IPS-18a (cell line): ENCODE results near the gene PLD1.

ENCODE experiments used
- H3K27ac ChIP-seq: one replicate; pipeline ENCODE4 v1.5.1; 2013; ENCODE audit warnings: low read length
- H3K27me3 ChIP-seq: one replicate; pipeline ENCODE4 v1.6.1; 2013; ENCODE audit warnings: mild to moderate bottlenecking, low read length; ENCODE audit not compliant: control insufficient read depth, insufficient read depth
- H3K36me3 ChIP-seq: one replicate; pipeline ENCODE4 v1.6.1; 2013; ENCODE audit warnings: low read depth, low read length; ENCODE audit not compliant: control insufficient read depth
- H3K4me1 ChIP-seq: one replicate; pipeline ENCODE4 v1.6.1; 2013; ENCODE audit warnings: low read depth, low read length; ENCODE audit not compliant: control insufficient read depth
- H3K4me3 ChIP-seq: one replicate; pipeline ENCODE4 v1.5.1; 2013; ENCODE audit warnings: low read length
- H3K9ac ChIP-seq: one replicate; pipeline ENCODE4 v1.6.1; 2013; ENCODE audit warnings: mild to moderate bottlenecking, low read length, moderate library complexity
- H3K9me3 ChIP-seq: one replicate; pipeline ENCODE4 v1.6.1; 2013; ENCODE audit warnings: low read depth, low read length; ENCODE audit not compliant: control insufficient read depth

Gene PLD1

DNA sequence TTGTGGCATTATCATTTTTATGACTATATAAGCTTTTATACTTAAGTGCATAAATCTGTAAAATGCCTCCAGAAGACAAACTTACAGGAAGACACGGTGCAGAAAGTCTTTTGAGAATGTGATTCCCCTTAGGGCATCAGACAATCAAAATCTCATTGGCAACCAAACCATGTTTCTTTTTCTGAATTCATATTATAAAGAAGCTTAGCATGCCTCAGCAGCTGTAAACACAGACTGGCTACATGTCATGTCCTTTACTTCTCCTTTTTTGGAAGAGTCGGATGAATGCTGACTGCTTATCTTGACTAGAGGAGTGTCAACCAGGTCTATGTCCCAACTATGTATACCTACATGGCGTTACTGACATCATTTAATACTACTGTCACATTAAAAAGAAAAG is 150.1 kb downstream of the PLD1 start:
- H3K4me1 ChIP-seq: no peaks in the 10 kb centered on the region
- H3K4me3 ChIP-seq: no peak overlapping the region
- no peak overlapping the region for H3K9ac ChIP-seq
- H3K9me3 ChIP-seq: no peaks in the 10 kb centered on the region
- H3K27me3 ChIP-seq: no peaks in the 10 kb centered on the region
- no peaks in the 10 kb centered on the region for H3K36me3 ChIP-seq
- H3K27ac ChIP-seq: no peak overlapping the region

DNA sequence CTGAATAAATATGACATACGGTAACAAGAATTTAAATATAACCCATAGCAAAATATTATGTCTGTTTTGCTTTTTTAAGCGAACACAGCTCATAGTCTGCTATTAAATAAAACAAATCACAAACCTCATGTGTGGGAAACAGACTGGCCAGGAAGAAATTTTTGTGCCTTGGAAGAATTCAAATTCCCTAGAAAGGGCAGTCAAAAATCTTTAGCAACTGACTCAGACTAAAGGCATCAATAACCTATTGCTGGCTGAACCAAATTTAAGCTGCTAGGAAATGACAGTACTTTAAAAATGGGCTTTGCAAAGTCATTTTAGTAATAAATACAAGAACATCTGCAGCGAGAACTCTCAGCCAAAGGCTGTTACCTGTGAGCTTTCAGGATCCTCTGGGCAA is 151.4 kb downstream of the PLD1 start:
- Histone ChIP-seq H3K27ac (no peak overlapping the region), H3K36me3 (no peaks in the 10 kb centered on the region), H3K9ac (no peak overlapping the region), H3K4me1 (no peaks in the 10 kb centered on the region), H3K27me3 (no peaks in the 10 kb centered on the region), H3K9me3 (no peaks in the 10 kb centered on the region), H3K4me3 (no peak overlapping the region)

DNA sequence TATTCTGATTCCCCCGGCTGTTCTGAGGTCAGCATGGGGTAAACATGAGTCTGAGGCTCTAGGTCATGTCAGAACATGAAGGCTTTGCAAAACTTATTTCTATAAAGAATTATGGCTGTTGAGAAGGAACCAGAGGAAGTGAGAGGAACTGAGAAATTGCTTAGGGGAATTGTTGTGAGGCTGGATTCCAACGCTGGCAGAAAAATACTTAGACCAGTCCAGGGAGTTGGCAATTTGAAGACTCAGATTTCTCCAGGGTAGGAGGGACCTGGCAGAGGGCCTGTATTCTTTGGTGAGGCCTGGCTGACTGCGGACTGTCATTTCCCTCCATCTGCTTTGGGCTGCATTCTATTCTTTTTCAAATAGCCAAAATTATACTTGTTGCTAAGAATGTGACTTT is 155.5 kb downstream of the PLD1 start:
- Histone ChIP-seq H3K27ac (no peak overlapping the region), H3K4me3 (no peak overlapping the region)

DNA sequence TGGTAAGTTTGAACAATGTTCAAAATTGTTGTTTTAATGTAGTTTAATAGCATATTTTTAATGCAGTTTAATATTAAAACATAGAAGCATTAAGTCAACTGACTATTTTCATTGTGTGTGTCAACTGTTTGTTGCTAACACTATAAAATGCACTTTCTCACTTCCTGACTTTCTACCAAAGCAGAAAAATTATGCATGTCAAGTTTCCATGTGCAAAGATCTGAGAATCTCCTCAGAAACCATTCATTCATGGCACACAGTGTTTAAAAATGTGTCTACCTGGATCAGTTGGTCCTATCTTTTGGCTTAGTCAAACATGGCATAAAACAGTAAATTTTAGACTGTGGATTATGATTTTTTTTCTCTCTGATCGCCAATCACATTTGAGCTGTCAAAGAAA is 156.0 kb downstream of the PLD1 start:
- Histone ChIP-seq H3K36me3 (no peaks in the 10 kb centered on the region), H3K9me3 (no peaks in the 10 kb centered on the region), H3K4me3 (no peak overlapping the region), H3K9ac (no peak overlapping the region), H3K27me3 (no peaks in the 10 kb centered on the region), H3K4me1 (no peaks in the 10 kb centered on the region), H3K27ac (no peak overlapping the region)

More for the DNA sequence above, 155.5 kb downstream of the PLD1 start:
- H3K9me3 ChIP-seq: no peaks in the 10 kb centered on the region
- no peaks in the 10 kb centered on the region for H3K27me3 ChIP-seq
- H3K4me1 ChIP-seq: no peaks in the 10 kb centered on the region
- H3K36me3 ChIP-seq: no peaks in the 10 kb centered on the region
- H3K9ac ChIP-seq: no peak overlapping the region

DNA sequence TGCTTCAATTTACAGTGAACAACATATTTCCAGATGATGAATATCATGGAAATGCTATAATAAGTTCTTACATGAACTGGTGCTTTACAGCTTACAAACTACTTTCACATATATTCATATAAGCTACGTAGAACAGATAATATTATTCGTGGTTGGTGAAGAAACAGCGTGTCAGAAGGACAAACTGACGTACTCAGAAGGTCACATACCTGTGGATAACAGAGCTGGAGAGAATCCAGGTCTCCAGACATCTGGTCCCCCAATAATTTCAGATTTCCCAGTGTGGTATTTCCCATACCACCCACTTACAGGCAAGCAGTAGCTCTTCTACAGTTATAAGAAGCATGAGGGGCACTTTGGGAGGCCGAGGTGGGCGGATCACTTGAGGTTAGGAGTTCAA is 156.6 kb downstream of the PLD1 start:
- no peaks in the 10 kb centered on the region for H3K36me3 ChIP-seq
- no peak overlapping the region for H3K4me3 ChIP-seq
- no peak overlapping the region for H3K27ac ChIP-seq
- H3K4me1 ChIP-seq: no peaks in the 10 kb centered on the region
- H3K9ac ChIP-seq: no peak overlapping the region
- H3K27me3 ChIP-seq: no peaks in the 10 kb centered on the region
- no peaks in the 10 kb centered on the region for H3K9me3 ChIP-seq

DNA sequence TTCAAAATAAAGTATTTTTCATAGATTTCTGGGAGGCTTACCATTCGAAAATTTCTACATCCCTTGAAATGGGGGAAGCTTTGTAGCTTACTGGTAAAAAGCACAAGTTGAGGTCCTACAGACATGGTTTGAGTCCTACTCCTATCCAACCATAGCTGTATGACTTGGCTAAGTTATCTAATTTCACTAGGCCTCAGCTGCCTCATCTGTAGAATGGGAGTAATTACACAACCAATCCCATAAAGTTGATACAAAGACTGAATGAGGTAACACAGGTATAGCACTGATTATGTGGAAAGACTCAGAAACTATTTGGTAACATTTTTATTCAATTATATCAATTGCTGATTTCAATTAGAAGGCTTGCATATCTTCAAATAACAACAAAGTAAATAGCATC is 157.4 kb downstream of the PLD1 start:
- H3K36me3 ChIP-seq: no peaks in the 10 kb centered on the region
- no peaks in the 10 kb centered on the region for H3K4me1 ChIP-seq
- H3K27me3 ChIP-seq: no peaks in the 10 kb centered on the region
- no peak overlapping the region for H3K9ac ChIP-seq
- H3K4me3 ChIP-seq: no peak overlapping the region
- H3K9me3 ChIP-seq: no peaks in the 10 kb centered on the region
- H3K27ac ChIP-seq: no peak overlapping the region

DNA sequence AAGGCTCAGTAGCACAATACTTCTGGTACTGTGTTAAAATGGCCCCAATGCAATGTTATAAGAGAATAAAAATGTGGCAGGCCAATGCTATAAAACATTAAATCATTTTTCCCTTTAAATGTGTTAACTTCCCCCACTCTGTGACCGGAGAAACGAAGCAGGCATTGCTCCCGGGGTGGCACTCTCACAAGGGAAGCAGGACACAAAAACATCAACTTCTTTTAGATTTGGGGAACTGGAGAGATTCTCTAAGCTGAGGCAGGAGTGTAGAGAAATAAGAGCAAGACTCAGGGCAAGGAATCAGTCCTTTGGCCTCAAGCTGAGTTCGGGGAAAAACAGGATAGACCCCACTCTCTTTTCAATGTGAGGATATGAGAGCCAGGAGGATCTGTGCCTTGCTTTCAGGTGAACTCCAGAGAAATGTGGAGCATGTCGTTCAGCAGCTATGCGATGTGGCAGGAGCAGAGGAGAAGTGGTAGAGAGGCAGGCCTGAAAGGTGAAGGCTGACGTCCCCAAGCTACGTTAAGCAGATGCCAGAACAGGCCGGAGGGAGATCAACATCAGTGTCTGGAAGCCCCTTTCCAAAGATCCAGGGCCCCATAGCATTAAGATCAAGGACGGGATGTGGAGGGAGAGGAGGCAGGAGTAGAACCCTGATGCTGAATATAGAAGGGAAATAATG is 160.2 kb downstream of the PLD1 start:
- H3K27me3 ChIP-seq: no peaks in the 10 kb centered on the region
- H3K9me3 ChIP-seq: no peaks in the 10 kb centered on the region
- no peak overlapping the region for H3K9ac ChIP-seq
- H3K27ac ChIP-seq: no peak overlapping the region
- no peak overlapping the region for H3K4me3 ChIP-seq
- no peaks in the 10 kb centered on the region for H3K36me3 ChIP-seq
- no peaks in the 10 kb centered on the region for H3K4me1 ChIP-seq

DNA sequence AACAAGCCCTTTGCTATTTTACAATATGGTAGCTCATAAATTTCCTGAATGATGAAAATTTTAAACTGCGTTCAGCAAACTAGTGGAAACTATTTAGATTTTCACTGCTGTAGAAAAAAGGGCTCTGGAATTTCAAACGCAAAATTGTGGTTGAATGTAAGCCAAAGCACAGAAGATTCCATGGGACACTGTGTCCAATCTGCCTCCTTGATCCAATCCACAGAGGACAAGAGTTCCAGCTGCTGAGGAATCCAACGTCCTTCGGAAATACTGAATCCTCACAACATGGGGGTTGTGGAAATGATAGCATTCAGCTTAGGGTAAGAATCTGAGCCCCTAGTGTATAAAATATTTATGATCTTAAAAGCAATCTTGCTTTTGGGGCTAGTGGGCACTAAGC is 161.0 kb downstream of the PLD1 start:
- Histone ChIP-seq H3K9me3 (no peaks in the 10 kb centered on the region), H3K36me3 (no peaks in the 10 kb centered on the region), H3K27me3 (no peaks in the 10 kb centered on the region), H3K4me3 (no peak overlapping the region), H3K27ac (no peak overlapping the region), H3K9ac (no peak overlapping the region), H3K4me1 (no peaks in the 10 kb centered on the region)

DNA sequence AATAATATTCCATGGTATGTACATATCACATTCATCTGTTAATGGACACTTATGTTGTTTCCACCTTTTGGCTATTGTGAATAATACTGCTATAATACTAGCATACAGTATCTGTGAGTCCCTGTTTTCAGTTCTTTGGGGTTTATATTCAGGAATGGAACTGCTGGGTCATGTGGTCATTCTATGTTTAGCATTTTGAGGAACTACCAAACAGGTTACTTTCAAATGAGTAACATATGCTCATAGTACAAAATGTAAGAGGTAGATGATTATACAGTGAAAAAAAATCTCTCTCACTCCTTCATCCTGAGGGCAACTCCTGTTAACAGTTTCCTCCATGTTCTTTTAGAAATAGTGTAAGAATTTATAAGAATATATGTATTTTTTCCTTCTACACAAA is 162.2 kb downstream of the PLD1 start:
- no peak overlapping the region for H3K9ac ChIP-seq

DNA sequence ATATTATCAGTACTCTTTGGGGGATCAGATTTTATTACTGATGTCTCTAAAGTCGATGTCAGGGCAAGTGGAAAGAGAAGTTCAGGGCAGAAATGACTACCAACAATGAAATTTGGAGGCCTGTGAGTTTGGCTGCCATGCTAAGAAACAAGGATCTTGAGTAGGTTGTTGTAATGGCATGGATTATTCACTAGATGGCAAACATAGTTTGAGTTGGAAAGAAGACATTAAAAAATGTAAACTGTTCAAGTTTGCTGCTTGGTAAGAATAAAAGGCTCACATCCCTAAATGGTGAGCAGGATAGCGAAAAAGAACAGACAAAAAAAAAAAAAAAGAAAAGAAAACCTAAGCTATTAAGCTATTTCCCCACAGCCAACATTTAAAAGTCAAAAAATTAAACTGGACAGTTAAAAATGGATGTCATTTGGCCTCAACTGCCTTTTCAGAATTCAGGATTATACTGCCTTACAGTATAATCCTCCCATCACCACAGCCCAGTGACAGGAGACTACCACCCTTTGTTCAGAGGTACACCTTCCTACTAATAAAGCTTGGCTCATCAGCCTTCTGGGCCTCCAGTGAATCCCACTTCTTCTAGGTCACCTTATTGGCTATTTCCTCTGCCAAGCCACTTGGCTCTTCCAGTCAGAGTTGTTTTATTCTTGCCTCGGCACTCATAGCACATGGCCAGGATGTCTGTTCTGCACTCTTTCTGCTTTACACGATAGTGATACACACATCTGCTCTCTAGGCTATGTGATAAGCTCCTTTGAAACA is 163.7 kb downstream of the PLD1 start:
- Histone ChIP-seq H3K4me1 (no peaks in the 10 kb centered on the region), H3K27ac (no peak overlapping the region)

More for the DNA sequence above, 162.2 kb downstream of the PLD1 start:
- no peaks in the 10 kb centered on the region for H3K36me3 ChIP-seq
- H3K27ac ChIP-seq: no peak overlapping the region
- no peak overlapping the region for H3K4me3 ChIP-seq
- no peaks in the 10 kb centered on the region for H3K4me1 ChIP-seq
- no peaks in the 10 kb centered on the region for H3K9me3 ChIP-seq
- no peaks in the 10 kb centered on the region for H3K27me3 ChIP-seq

DNA sequence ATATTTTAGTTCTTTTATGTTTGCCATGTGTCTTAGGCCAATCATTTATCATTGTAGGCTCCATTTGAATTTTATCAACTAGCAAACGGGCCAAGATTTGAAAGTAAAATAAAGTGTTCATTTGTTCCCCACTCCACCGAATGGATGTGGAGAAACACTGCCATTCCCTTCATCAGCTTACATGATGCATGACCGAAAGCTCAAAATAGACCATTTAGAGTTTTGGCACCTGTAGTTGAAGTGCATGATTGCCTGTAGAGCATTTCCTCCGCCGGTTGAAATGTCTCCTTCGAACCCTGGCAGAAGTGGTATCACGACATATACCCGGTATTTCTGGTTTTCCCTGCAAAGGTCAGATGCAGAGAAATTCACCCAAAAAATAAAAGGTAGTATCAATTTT is 165.6 kb downstream of the PLD1 start:
- H3K9ac ChIP-seq: no peak overlapping the region
- H3K36me3 ChIP-seq: no peaks in the 10 kb centered on the region
- no peaks in the 10 kb centered on the region for H3K9me3 ChIP-seq
- H3K27ac ChIP-seq: no peak overlapping the region
- H3K4me3 ChIP-seq: no peak overlapping the region
- no peaks in the 10 kb centered on the region for H3K4me1 ChIP-seq
- no peaks in the 10 kb centered on the region for H3K27me3 ChIP-seq

More for the DNA sequence above, 163.7 kb downstream of the PLD1 start:
- H3K9me3 ChIP-seq: no peaks in the 10 kb centered on the region
- no peak overlapping the region for H3K9ac ChIP-seq
- H3K36me3 ChIP-seq: no peaks in the 10 kb centered on the region
- H3K27me3 ChIP-seq: no peaks in the 10 kb centered on the region
- no peak overlapping the region for H3K4me3 ChIP-seq

DNA sequence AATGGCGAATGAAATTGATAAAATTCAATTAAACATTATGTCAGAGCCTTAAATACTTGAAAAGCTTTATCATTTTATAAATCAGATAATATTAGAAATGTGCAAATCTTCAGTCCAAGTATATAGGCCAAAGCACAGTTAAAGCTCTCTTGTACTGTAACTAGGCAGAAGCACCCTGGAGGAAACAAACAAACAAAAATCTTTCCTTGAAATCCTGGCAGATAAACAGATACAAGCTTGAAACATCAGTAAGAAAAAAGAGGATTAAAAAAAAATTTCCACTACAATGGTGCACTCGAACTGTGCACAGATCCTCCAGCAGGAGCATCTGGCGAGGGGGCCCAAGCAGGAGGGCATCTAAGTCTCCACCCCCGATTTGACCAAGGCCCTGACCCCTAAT is 166.6 kb downstream of the PLD1 start:
- Histone ChIP-seq H3K27ac (no peak overlapping the region), H3K4me1 (no peaks in the 10 kb centered on the region), H3K4me3 (no peak overlapping the region), H3K27me3 (no peaks in the 10 kb centered on the region), H3K9ac (no peak overlapping the region), H3K36me3 (no peaks in the 10 kb centered on the region), H3K9me3 (no peaks in the 10 kb centered on the region)
